HL-60/S4 treated with phorbol 12-myristate 13-acetate at 8.2 ng/mL for 4 days and 3 days (cell line): ENCODE data around the gene PCED1B.
"Not testable (repeated sequence)": the region's sequence is repeated elsewhere in the genome, so short reads cannot be mapped to it uniquely, and the experiment has no call there.

ENCODE experiments used
- in situ Hi-C: fragments of 300-500 bp; cut with MboI; formaldehyde crosslinking; loops from 2 replicates; pipeline ENCODE4 v1.15.0; 2022; ENCODE audit warnings: low sequenced_read_pairs

The PCED1B gene, protein sequence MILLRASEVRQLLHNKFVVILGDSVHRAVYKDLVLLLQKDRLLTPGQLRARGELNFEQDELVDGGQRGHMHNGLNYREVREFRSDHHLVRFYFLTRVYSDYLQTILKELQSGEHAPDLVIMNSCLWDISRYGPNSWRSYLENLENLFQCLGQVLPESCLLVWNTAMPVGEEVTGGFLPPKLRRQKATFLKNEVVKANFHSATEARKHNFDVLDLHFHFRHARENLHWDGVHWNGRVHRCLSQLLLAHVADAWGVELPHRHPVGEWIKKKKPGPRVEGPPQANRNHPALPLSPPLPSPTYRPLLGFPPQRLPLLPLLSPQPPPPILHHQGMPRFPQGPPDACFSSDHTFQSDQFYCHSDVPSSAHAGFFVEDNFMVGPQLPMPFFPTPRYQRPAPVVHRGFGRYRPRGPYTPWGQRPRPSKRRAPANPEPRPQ

GRCh38 chr12:47079468-47079980 lies at the start of gene PCED1B, which contains the start of gene AMIGO2:
Gene PCED1B (plus strand): TSS chr12:47079621. CDS start chr12:47235064, 155,443 bp downstream.
Gene AMIGO2 (minus strand): TSS chr12:47079959. CDS start chr12:47079002, 957 bp downstream.
- in situ Hi-C loops = no loop called here

- in situ Hi-C loops = loop anchor here (25.0 kb wide), 2 partner anchors 282 to 607 kb away; no protein-coding TSS in a partner anchor
Measured at GRCh38 chr12:47029903-47030302, 49.5 kb upstream of the PCED1B start.

DNA sequence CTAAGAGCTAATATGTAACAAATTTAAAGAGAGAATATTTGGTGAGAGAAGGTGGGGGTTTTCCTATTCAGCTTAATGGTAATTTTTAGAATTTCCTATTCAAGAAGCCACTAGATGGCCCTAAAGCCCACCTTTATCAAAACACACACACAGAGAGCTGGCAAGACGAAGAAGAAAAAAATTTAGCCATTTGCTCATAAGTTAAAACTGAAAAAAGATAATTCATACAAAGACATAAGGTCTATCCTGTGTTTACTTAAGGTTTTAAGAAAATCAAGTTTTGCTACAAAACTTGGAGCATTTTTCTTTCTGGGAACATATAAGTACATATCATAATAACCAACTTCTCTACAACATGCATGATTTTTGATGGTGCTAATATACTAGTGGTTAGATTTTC lies 46.8 kb upstream of the PCED1B start:
- in situ Hi-C loops = loop anchor here (25.0 kb wide), 2 partner anchors 280 to 605 kb away; no protein-coding TSS in a partner anchor

DNA sequence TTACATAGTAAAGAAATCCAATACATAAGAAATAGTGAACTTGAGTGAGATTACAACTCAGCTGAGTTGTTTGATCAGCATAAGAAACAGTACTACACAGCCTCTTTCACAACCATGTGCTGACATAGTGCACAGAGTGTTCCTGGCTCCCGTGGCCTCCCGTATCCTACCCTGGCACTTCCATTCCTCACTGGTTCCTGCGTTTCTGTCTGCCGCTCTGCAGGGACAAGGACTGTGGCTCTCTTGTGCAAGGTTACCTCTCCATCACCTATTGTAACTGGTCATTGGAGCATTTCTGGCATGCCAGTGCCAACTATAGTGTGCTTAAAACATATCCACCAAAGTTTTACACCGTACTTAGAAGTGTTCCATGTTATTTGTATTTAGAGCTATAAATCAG lies 46.3 kb upstream of the PCED1B start:
- in situ Hi-C loops = loop anchor here (25.0 kb wide), 2 partner anchors 279 to 604 kb away; no protein-coding TSS in a partner anchor

- in situ Hi-C loops = loop anchor here (25.0 kb wide), 2 partner anchors 278 to 603 kb away; no protein-coding TSS in a partner anchor
Measured at GRCh38 chr12:47033789-47034555, 45.4 kb upstream of the PCED1B start.

DNA sequence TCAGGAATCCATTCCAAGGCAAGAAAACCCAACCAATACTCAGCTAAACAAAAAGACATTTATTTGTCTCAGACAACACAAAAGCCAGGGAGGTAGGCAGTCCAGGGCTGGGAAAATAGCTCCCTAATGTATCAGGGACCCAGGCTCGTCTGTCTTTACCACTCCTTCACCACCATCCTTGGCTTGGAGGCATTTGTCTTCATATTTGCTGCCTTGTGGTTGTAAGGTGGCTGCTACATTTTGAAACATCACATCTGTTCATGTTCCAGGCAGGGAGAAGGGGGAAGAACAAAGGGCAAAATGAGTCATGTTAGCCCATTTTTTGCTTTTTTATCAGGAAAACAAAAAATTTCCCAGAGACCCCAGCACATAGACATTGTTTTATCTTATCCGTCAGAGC lies 44.8 kb upstream of the PCED1B start:
- in situ Hi-C loops = loop anchor here (25.0 kb wide), 2 partner anchors 278 to 603 kb away; no protein-coding TSS in a partner anchor

DNA sequence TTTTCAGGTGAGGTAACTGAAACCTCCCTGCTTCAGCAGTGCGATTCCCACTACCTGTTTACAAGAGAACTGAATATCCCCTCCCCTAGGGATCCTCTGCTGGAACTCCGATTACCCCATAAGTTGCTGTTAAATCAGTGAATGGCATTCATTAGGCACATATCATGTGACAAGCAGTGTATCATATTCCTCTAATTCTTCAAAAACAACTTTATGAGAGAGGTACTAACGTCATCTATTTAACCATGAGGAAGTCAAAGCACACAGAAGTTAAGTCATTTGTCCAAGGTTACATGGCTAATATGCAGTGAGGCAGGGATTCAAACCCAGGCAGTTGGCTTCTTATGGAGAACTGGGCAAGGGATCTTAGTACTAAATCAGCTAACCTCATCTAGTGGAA lies 43.9 kb upstream of the PCED1B start:
- in situ Hi-C loops = loop anchor here (25.0 kb wide), 2 partner anchors 277 to 602 kb away; no protein-coding TSS in a partner anchor

DNA sequence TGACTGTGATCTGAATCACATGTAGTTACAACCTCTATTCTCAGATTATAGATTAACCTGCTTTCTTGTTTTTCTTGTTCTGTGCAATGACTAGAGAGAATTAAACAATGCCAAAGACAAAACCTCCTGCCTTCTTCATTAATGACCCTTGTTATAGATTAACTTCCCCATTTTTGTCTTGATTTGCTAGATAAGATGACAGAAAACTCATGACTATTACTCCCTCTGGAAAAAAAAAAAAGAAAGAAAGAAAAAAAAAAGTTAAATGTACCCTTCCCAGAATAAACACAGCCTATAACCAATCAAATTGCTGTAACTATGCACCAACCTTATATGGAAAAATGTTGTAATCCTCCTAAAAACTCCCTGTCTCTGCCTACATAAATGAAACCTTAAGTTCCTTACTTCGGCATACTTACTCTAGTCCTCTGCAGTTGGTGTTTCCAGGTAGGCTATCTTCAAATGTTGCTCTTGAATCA lies 41.1 kb upstream of the PCED1B start:
- in situ Hi-C loops = loop anchor here (25.0 kb wide), 2 partner anchors 274 to 599 kb away; no protein-coding TSS in a partner anchor

- in situ Hi-C loops = loop anchor here (25.0 kb wide), 2 partner anchors 273 to 598 kb away; no protein-coding TSS in a partner anchor
Measured at GRCh38 chr12:47039079-47039478, 40.3 kb upstream of the PCED1B start.

- in situ Hi-C loops = loop anchor here (25.0 kb wide), 2 partner anchors 273 to 598 kb away; no protein-coding TSS in a partner anchor
Measured at GRCh38 chr12:47039756-47040155, 39.7 kb upstream of the PCED1B start.

DNA sequence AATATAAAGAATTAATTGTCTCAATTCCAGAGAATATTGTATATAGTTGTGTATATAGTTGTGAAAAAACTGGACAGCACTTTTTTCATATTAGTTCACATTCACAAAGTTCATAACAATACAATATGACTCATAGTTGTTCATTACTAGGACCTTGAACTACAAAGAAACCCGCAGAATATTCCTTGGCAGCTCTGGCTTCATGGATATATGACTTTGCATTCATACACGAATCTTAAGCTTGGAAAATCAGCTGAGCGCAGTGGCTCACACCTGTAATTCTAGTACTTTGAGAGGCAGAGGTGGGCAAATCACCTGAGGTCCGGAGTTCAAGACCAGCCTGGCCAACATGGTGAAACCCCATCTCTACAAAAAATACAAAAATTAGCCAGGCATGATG lies 38.1 kb upstream of the PCED1B start:
- in situ Hi-C loops = loop anchor here (25.0 kb wide), 2 partner anchors 271 to 596 kb away; no protein-coding TSS in a partner anchor

DNA sequence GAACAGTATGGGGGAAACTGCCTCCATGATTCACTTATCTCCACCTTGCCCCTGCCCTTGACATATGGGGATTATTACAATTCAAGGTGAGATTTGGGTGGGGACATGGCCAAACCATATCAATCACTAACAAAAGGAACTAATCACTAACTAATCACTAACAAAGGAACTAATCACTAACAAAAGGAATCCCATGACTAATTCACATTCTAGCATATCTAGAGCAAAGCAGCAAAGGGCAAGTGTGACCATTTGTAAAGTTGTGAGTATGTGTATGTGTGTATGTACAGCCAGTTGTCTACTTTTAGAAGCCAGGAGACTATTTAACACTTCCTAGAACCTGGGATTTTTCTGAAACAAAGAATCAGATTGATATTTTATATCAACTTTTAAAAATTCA lies 30.9 kb upstream of the PCED1B start:
- in situ Hi-C loops = loop anchor here (25.0 kb wide), 2 partner anchors 264 to 589 kb away; no protein-coding TSS in a partner anchor

DNA sequence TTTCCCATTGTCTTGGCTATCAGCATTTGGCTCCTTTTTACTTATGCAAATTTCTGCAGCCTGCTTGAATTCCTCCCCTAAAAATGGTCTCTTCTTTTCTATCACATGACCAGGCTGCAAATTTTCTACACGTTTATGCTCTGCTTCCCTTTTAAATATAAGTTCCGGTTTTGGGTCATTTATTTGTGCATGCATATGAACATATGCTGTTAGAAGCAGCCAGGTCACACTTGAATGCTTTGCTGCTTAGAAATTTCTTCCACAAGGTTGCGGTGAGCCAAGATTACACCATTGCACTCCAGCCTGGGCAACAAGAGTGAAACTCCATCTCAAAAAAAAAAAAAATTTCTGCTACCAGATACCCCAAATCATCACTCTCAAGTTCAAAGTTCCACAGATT lies 28.1 kb upstream of the PCED1B start:
- in situ Hi-C loops = not testable (repeated sequence)

DNA sequence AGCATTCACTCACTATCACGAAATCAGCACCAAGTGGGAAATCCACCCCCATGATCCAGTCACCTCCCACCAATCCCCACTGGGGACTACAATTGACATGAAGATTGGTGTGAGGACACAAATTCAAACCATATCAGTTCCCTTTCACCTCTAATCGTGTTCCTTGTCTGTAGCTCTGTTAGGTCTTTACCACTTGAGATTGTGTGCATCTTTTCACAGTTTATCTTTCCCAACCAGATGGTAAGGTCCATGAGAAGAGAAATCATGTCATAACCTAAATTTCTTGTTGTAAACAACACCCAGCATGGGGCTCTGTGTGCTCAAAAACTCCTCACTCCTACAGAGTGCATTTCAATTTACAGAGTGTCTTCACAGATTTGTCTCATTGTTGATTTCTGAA lies 27.1 kb upstream of the PCED1B start:
- in situ Hi-C loops = no loop called here

GRCh38 chr12:47053961-47054360 lies 25.5 kb upstream of the PCED1B start:
- in situ Hi-C loops = no loop called here

GRCh38 chr12:47054659-47055058 lies 24.8 kb upstream of the PCED1B start:
- in situ Hi-C loops = no loop called here

- in situ Hi-C loops = not testable (repeated sequence)
Measured at GRCh38 chr12:47055856-47056255, 23.6 kb upstream of the PCED1B start.

DNA sequence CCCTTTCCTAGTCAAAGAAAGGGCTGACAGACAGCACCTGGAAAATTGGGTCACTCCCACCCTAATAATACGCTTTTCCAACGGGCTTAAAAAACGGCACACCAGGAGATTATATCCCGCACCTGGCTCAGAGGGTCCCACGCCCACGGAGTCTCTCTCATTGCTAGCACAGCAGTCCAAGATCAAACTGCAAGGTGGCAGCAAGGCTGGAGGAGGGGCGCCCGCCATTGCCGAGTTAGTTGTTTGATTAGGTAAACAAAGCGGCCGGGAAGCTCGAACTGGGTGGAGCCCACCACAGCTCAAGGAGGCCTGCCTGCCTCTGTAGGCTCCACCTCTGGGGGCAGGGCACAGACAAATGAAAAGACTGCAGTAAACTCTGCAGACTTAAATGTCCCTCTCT lies 22.5 kb upstream of the PCED1B start:
- in situ Hi-C loops = not testable (repeated sequence)

- in situ Hi-C loops = not testable (repeated sequence)
Measured at GRCh38 chr12:47058640-47059039, 20.8 kb upstream of the PCED1B start.

DNA sequence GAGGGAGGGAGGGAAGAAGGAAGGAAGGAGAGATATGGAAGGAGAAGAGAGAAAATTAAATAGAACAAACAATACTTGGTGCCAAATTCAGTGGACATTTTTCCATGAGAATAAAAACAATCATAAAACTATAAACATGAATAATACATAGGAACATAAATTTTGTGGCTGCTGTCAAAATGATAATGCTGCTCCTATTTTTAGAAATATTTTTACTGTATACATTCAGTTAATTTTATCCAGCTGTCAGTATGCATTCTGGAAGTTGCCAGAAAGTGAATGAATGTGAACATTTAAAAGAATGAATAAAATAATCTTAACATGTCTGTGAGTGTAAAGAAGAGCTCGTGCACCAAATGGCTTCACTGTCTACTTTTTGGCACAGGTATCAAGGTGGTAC lies 13.9 kb upstream of the PCED1B start:
- in situ Hi-C loops = no loop called here
